Neural cell (in vitro differentiated cells): ENCODE results near the gene RTN4.
A peak's percentile ranks its signal among the peaks of the same experiment; 100 is the strongest.

ENCODE experiments used
- CTCF ChIP-seq: fragments of 450-650 bp; IDR thresholded peaks from 2 replicates; pipeline ENCODE4 v1.5.1; 2014; ENCODE audit warnings: antibody characterized with exemption, mild to moderate bottlenecking, moderate library complexity; ENCODE audit not compliant: poor library complexity, severe bottlenecking
- EZH2 ChIP-seq: fragments of 200-600, 300-800 bp; shearing (Covaris generic), sonication (generic); IDR thresholded peaks from 2 replicates; pipeline ENCODE4 v1.6.1; 2014; ENCODE audit warnings: antibody characterized with exemption, low read length, borderline replicate concordance, mild to moderate bottlenecking; ENCODE audit not compliant: insufficient read depth, poor library complexity, severe bottlenecking
- POLR2AphosphoS5 ChIP-seq: IDR thresholded peaks from 2 replicates; pipeline ENCODE4 v1.6.1; 2012

- TF ChIP-seq CTCF, result no peak
- TF ChIP-seq POLR2AphosphoS5, result peak; percentile 5
- TF ChIP-seq EZH2, result no peak
Observed at GRCh38 chr2:54967759-54968365, 82.4 kb downstream of the RTN4 start.
